ENCODE results near the gene CLINT1. TPM values are rescaled to one million over a fixed set of nuclear protein-coding genes. Genes with fewer than 3 reads are reported as not detected.
A peak's percentile ranks its signal among the peaks of the same experiment; 100 is the strongest.
"Not testable (repeated sequence)": the region's sequence is repeated elsewhere in the genome, so short reads cannot be mapped to it uniquely, and the experiment has no call there.

The CLINT1 gene
- total RNA-seq, 2 experiments from 2014 or later: 69.7 to 70.1 TPM

- POLR2A ChIA-PET: no interaction called here
- no peaks in the 10 kb centered on the region for H3K27me3 Mint-ChIP-seq
- H3K4me3 Mint-ChIP-seq: no peak overlapping the region
- H3K9me3 Mint-ChIP-seq: no peaks in the 10 kb centered on the region
- no peak for ATAC-seq (ENCODE audit: low read depth)
- no peak overlapping the region for H3K27ac Mint-ChIP-seq
- peaks cover 8% of the 10 kb centered on the region for H3K36me3 Mint-ChIP-seq
- peaks cover 45% of the 10 kb centered on the region for H3K4me1 Mint-ChIP-seq
- DNase-seq: no peak
Observed at GRCh38 chr5:157855404-157855994, 3.4 kb downstream of the CLINT1 start.

- H3K4me3 Mint-ChIP-seq; DNase-seq; H3K9me3 Mint-ChIP-seq; POLR2A ChIA-PET; H3K27me3 Mint-ChIP-seq; ATAC-seq (ENCODE audit: low read depth); H3K27ac Mint-ChIP-seq: not testable (repeated sequence)
- peaks cover 38% of the 10 kb centered on the region for H3K4me1 Mint-ChIP-seq
- peaks cover 11% of the 10 kb centered on the region for H3K36me3 Mint-ChIP-seq
Observed at GRCh38 chr5:157853365-157853764, 5.6 kb downstream of the CLINT1 start.

- no peak overlapping the region for H3K27ac Mint-ChIP-seq
- no peaks in the 10 kb centered on the region for H3K27me3 Mint-ChIP-seq
- no peaks in the 10 kb centered on the region for H3K9me3 Mint-ChIP-seq
- H3K4me1 Mint-ChIP-seq: peaks cover 6% of the 10 kb centered on the region
- H3K4me3 Mint-ChIP-seq: no peak overlapping the region
- POLR2A ChIA-PET: interaction anchor here (1.2 kb wide), 1 partner anchor 13 kb away, joined by 4 read pairs; the partner anchor contains the start of gene CLINT1
- ATAC-seq (ENCODE audit: low read depth) (no peak), DNase-seq (no peak)
- peaks cover 21% of the 10 kb centered on the region for H3K36me3 Mint-ChIP-seq
Observed at GRCh38 chr5:157845914-157846598, 12.9 kb downstream of the CLINT1 start.

- POLR2A ChIA-PET: no interaction called here
Observed at GRCh38 chr5:157842787-157843186, 16.2 kb downstream of the CLINT1 start.

GRCh38 chr5:157842185-157842584, 16.8 kb downstream of the CLINT1 start:
- Mint-ChIP-seq H3K4me3 (no peak overlapping the region), H3K4me1 (peaks cover 7% of the 10 kb centered on the region), H3K27ac (no peak overlapping the region), H3K9me3 (no peaks in the 10 kb centered on the region), H3K36me3 (peaks cover 13% of the 10 kb centered on the region), H3K27me3 (no peaks in the 10 kb centered on the region)
- ATAC-seq (ENCODE audit: low read depth): no peak
- DNase-seq: no peak
- POLR2A ChIA-PET: no interaction called here

More at GRCh38 chr5:157842787-157843186, 16.2 kb downstream of the CLINT1 start:
- Mint-ChIP-seq H3K36me3 (peaks cover 18% of the 10 kb centered on the region), H3K27ac (no peak overlapping the region), H3K4me1 (peaks cover 7% of the 10 kb centered on the region), H3K4me3 (no peak overlapping the region), H3K9me3 (no peaks in the 10 kb centered on the region), H3K27me3 (no peaks in the 10 kb centered on the region)
- DNase-seq (no peak), ATAC-seq (ENCODE audit: low read depth) (no peak)

- Mint-ChIP-seq H3K4me3 (no peak overlapping the region), H3K36me3 (peaks cover 3% of the 10 kb centered on the region), H3K27me3 (no peaks in the 10 kb centered on the region), H3K27ac (no peak overlapping the region), H3K9me3 (no peaks in the 10 kb centered on the region), H3K4me1 (peaks cover 6% of the 10 kb centered on the region)
- DNase-seq (no peak), ATAC-seq (ENCODE audit: low read depth) (no peak)
- POLR2A ChIA-PET: no interaction called here
Observed at GRCh38 chr5:157839157-157839795, 19.7 kb downstream of the CLINT1 start.

GRCh38 chr5:157836121-157836753, 22.7 kb downstream of the CLINT1 start:
- ATAC-seq (ENCODE audit: low read depth): no peak
- Mint-ChIP-seq H3K9me3 (no peaks in the 10 kb centered on the region), H3K36me3 (peaks cover 4% of the 10 kb centered on the region), H3K4me3 (no peak overlapping the region), H3K4me1 (peaks cover 7% of the 10 kb centered on the region), H3K27ac (no peak overlapping the region), H3K27me3 (no peaks in the 10 kb centered on the region)
- no peak for DNase-seq
- POLR2A ChIA-PET: no interaction called here

- no peak for DNase-seq
- Mint-ChIP-seq H3K27ac (no peak overlapping the region), H3K36me3 (peaks cover 2% of the 10 kb centered on the region), H3K4me1 (peaks cover 3% of the 10 kb centered on the region), H3K27me3 (no peaks in the 10 kb centered on the region), H3K4me3 (no peak overlapping the region), H3K9me3 (no peaks in the 10 kb centered on the region)
- POLR2A ChIA-PET: no interaction called here
- ATAC-seq (ENCODE audit: low read depth): no peak
Observed at GRCh38 chr5:157835041-157835440, 23.9 kb downstream of the CLINT1 start.

- Mint-ChIP-seq H3K4me1 (peaks cover 13% of the 10 kb centered on the region), H3K4me3 (no peak overlapping the region)
- POLR2A ChIA-PET: no interaction called here
Observed at GRCh38 chr5:157828944-157829639, 29.9 kb downstream of the CLINT1 start.

GRCh38 chr5:157828105-157828943, 30.6 kb downstream of the CLINT1 start:
- H3K4me3 Mint-ChIP-seq: peak overlapping the region; percentile 14
- H3K27me3 Mint-ChIP-seq: no peaks in the 10 kb centered on the region
- DNase-seq: no peak
- POLR2A ChIA-PET: no interaction called here
- peak; percentile 45 for ATAC-seq (ENCODE audit: low read depth)
- peak overlapping the region; percentile 6 for H3K27ac Mint-ChIP-seq
- H3K4me1 Mint-ChIP-seq: peaks cover 13% of the 10 kb centered on the region
- no peaks in the 10 kb centered on the region for H3K9me3 Mint-ChIP-seq
- H3K36me3 Mint-ChIP-seq: peaks cover 5% of the 10 kb centered on the region

More at GRCh38 chr5:157828944-157829639, 29.9 kb downstream of the CLINT1 start:
- ATAC-seq (ENCODE audit: low read depth) (no peak), DNase-seq (no peak)
- H3K9me3 Mint-ChIP-seq: no peaks in the 10 kb centered on the region
- no peaks in the 10 kb centered on the region for H3K27me3 Mint-ChIP-seq
- no peak overlapping the region for H3K27ac Mint-ChIP-seq
- peaks cover 6% of the 10 kb centered on the region for H3K36me3 Mint-ChIP-seq

- POLR2A ChIA-PET: no interaction called here
- Mint-ChIP-seq H3K4me1 (peaks cover 13% of the 10 kb centered on the region), H3K27ac (no peak overlapping the region), H3K36me3 (peaks cover 5% of the 10 kb centered on the region), H3K4me3 (no peak overlapping the region), H3K9me3 (no peaks in the 10 kb centered on the region), H3K27me3 (no peaks in the 10 kb centered on the region)
- ATAC-seq (ENCODE audit: low read depth): no peak
- no peak for DNase-seq
Observed at GRCh38 chr5:157827423-157827822, 31.5 kb downstream of the CLINT1 start.

GRCh38 chr5:157823655-157824054, 35.3 kb downstream of the CLINT1 start:
- H3K27ac Mint-ChIP-seq: no peak overlapping the region
- no peaks in the 10 kb centered on the region for H3K9me3 Mint-ChIP-seq
- no peak overlapping the region for H3K4me3 Mint-ChIP-seq
- DNase-seq (no peak), ATAC-seq (ENCODE audit: low read depth) (no peak)
- POLR2A ChIA-PET: no interaction called here
- no peaks in the 10 kb centered on the region for H3K27me3 Mint-ChIP-seq
- peaks cover 12% of the 10 kb centered on the region for H3K4me1 Mint-ChIP-seq
- H3K36me3 Mint-ChIP-seq: peaks cover 9% of the 10 kb centered on the region

Data from activated naive CD8-positive, alpha-beta T cell treated with anti-CD3 and anti-CD28 coated beads, Interleukin-2, amount 10 ng/mL, durations not matched to agents 7 days and 5 days (primary cell).